Activated CD8-positive, alpha-beta memory T cell treated with anti-CD3 and anti-CD28 coated beads for 36 hours (primary cell): ENCODE data around the gene RASA3. TPM values are rescaled to one million over a fixed set of nuclear protein-coding genes. Genes with fewer than 3 reads are reported as not detected.
"Not testable (repeated sequence)": the region's sequence is repeated elsewhere in the genome, so short reads cannot be mapped to it uniquely, and the experiment has no call there.

Experiments
- CTCF ChIA-PET: fragments of 350-600 bp; sonication (Branson Sonifier 250); formaldehyde crosslinking; loops from one replicate; lab custom pipeline; 2021; ENCODE audit warnings: antibody characterized with exemption; lab: Charles Lee
- POLR2A ChIA-PET: fragments of 350-600 bp; sonication (Branson Sonifier 250); formaldehyde crosslinking; loops from one replicate; lab custom pipeline; 2021; ENCODE audit warnings: antibody characterized with exemption; lab: Charles Lee
- total RNA-seq, 2 experiments: library from RNA; stranded (reverse); gene quantifications; one replicate each; pipeline ENCODE4 v1.2.3, GENCODE V29; 2021

The RASA3 gene, protein sequence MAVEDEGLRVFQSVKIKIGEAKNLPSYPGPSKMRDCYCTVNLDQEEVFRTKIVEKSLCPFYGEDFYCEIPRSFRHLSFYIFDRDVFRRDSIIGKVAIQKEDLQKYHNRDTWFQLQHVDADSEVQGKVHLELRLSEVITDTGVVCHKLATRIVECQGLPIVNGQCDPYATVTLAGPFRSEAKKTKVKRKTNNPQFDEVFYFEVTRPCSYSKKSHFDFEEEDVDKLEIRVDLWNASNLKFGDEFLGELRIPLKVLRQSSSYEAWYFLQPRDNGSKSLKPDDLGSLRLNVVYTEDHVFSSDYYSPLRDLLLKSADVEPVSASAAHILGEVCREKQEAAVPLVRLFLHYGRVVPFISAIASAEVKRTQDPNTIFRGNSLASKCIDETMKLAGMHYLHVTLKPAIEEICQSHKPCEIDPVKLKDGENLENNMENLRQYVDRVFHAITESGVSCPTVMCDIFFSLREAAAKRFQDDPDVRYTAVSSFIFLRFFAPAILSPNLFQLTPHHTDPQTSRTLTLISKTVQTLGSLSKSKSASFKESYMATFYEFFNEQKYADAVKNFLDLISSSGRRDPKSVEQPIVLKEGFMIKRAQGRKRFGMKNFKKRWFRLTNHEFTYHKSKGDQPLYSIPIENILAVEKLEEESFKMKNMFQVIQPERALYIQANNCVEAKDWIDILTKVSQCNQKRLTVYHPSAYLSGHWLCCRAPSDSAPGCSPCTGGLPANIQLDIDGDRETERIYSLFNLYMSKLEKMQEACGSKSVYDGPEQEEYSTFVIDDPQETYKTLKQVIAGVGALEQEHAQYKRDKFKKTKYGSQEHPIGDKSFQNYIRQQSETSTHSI
- total RNA-seq: 10 to 100 TPM; 22.1 to 22.5 TPM

DNA sequence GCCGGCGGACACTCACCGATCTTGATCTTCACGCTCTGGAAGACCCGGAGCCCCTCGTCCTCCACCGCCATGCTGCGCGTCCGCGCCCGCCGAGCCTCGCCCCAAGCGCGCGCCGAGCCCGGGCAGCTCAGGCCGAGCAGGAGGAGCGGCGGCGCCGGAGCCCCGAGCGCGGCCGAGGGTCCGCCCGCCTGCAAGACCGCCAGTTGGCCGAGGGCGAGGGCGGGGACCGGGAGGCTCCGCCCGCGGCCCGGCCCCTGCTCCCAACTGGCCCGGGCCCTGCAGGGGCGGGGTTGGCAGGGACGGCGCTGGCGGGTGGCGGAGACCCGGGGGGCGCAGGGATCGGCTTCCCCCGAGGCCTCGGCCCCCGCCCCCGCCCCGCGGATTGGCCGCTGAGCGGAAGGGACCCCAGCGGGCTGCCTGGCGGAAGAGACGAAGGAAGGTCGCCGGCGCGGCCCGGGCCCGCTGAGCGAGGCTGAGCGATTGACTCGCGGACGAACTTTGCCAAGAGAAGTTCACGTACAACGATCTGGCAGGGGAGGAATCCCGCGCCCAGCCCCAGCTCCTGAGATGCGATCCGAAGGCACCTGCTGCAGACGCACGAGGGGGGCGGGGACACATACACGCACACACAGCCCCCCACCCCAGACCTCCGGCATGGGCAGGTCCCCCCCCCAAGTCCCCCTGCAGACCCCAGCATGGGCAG is at the start of gene RASA3:
Gene RASA3, minus strand, starts transcription at position 205 of the 703 bp plus-strand sequence. Its CDS starts 134 bp downstream, at position 71.
- POLR2A ChIA-PET: no interaction called here
- CTCF ChIA-PET: no interaction called here

DNA sequence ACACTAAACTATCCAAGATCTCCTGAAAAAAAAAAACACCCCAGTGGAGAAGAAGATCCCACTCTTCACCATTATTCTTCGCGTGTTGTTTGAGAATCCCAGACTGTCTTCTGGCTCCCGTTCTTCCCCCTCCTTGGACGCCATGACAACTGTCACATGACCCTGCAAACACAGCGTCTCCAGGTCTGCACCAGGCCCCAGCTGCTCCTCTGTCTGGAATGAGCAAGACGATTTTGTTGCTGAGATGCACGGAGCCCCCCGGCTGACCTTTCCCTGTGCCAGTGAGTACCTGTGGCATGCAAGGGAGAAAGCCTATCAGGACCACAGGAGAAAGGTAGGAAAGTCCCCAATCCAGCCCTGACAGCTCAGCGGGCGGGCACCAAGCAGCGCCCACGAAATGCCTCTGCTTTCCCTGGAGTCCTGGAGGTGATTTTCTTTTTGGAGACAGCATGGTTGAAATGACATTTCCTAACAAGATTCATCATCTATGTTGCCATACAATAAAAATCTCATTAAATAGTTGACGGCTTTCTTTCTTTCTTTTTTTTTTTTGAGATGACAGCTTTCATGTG is 46.8 kb upstream of the RASA3 start, which contains the start of gene CFAP97D2:
Gene CFAP97D2, plus strand, starts transcription at position 171 of the 572 bp plus-strand sequence. Its CDS starts 74 bp downstream, at position 245.
- ChIA-PET CTCF (interaction anchor here (0.8 kb wide), 1 partner anchor 13 kb away, joined by 3 read pairs; no protein-coding TSS in a partner anchor), POLR2A (no interaction called here)

DNA sequence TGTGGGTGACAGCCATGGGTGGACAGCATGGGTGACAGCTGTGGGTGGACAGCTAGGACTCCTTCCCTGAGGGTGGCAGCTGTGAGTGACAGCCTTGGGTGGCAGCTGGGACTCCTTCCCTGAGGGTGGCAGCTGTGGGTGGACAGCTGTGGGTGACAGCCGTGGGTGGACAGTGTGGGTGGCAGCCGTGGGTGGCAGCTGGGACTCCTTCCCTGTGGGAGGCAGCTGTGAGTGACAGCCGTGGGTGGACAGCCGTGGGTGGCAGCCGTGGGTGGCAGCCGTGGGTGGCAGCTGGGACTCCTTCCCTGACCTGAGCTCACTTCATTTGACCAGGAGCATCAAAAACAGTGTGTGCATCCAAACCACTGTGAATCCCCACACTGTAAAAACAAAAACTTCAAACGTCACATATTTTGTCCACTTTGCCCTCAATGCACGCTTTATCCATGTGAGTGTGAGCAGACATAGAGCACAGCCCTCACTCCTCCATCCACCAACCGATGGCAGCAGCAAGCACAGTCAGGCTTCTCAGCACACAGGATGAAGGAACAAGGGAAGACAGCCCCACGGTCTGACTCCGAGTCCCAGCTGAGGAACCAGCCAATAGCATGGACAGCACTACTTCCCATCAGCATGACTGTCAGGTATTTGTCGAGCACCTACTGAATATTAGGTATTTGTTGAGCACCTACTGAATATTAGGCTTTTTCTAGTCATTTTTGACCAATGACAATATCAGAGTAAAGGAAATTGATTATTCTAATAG is 45.0 kb upstream of the RASA3 start:
- CTCF ChIA-PET: no interaction called here
- POLR2A ChIA-PET: no interaction called here

DNA sequence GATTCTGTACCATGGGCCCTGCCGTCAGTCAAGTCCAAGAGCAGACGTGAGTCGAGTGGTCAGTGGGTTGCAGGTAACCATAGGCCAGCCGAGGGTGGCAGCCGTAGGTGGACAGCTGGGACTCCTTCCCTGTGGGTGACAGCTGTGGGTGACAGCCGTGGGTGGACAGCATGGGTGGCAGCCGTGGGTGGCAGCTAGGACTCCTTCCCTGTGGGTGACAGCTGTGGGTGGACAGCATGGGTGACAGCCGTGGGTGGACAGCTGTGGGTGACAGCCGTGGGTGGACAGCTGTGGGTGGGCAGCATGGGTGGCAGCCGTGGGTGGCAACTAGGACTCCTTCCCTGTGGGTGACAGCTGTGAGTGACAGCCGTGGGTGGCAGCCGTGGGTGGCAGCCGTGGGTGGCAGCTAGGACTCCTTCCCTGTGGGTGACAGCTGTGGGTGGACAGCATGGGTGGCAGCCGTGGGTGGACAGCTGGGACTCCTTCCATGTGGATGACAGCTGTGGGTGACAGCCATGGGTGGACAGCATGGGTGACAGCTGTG is 44.0 kb upstream of the RASA3 start:
- POLR2A ChIA-PET, CTCF ChIA-PET: not testable (repeated sequence)

DNA sequence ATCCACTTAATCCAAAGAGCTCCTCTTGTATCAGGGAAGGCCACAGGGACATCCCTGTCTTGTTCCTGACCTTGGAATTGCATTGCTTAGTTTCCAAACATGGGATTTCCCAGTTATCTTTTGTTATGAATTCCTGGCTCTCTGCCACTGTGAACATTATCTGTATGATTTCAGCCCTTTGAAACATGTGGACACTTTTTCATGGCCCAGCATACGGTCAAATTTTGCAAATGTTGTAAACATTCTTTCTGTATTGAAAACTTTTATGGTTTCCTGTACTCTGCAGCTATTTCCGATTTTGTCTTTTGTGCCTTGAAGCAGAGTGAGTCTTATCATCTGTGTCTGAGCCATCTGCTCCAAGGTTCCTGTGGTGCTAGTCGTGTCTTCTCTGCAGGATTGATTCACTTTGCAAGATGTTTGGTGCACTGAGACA is 42.1 kb upstream of the RASA3 start:
- POLR2A ChIA-PET: no interaction called here
- CTCF ChIA-PET: no interaction called here

DNA sequence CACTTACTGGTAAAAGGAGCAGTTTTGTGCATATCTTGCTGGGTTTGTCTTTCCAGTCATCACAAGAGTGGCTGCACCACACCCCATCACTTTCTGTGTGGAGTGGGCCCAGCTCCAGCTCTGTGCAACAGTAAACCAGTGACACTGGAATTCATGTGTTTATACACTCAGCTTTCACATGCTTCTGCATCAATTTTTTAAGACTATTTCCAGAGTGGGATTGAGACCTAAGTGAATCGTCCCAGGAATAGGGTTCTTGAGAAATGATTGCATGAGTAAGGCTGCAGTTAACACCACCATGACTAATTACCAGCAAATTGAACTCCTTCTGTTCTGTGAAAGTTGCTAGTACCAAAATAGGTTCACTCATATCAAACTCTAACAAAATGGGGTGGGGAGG is 41.3 kb upstream of the RASA3 start:
- ChIA-PET POLR2A (no interaction called here), CTCF (interaction anchor here (0.6 kb wide), 1 partner anchor 22 kb away, joined by 4 read pairs; no protein-coding TSS in a partner anchor)

DNA sequence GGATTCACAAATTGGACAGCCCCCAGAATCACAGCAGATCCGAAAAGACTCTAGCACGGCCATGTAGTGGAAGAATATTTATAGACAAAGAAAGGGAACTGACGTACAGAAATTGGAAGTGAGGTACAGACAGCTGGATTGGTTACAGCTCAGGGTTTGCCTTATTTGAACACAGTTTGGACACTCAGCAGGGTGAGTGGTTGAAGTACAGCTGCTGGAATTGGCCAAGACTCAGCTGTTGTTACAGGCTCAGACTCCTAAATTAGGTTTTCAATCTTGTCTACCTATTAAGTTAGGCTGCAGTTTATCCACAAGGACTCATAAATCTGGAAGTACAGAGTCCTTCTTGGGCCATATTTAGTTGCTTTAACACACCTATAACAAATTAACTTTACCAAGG is 40.8 kb upstream of the RASA3 start:
- CTCF ChIA-PET: interaction anchor here (0.6 kb wide), 1 partner anchor 23 kb away, joined by 4 read pairs; no protein-coding TSS in a partner anchor
- POLR2A ChIA-PET: no interaction called here

DNA sequence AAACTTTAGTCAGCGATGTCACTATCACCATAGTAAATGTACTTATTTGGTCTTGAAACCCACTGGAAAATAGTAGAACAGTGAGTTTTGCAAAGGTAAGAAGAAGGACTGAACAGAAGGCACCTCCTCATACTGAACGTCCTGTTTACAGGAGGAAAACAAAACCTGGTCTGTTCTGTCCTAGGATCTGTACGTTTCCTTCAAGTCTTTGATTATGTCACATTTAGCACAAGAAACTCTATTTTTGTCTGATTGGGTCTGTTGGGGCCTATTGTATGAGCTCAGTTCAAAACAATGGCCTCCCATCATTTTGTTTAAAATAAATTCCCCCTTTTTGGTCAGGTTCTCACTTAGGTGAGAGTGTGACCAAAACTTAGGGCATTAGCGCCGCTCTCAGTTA is 35.5 kb upstream of the RASA3 start:
- POLR2A ChIA-PET: no interaction called here
- CTCF ChIA-PET: no interaction called here

DNA sequence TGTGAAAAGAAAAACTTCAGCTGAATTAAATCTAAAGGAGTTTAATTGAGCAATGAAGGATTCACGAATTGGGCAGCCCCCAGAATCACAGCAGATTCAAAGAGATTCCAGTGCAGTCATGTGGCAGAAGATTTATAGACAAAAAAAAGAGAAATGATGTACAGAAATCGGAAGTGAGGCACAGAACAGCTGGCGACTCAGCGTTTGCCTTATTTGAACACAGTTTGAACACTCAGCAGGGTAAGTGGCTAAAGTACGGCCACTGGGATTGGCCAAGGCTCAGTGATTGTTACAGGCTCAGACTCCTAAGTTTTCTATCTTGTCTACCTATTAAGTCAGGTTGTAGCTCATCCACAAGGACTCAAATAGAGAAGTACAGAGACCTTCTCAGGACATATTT is 35.0 kb upstream of the RASA3 start:
- ChIA-PET CTCF (no interaction called here), POLR2A (no interaction called here)

DNA sequence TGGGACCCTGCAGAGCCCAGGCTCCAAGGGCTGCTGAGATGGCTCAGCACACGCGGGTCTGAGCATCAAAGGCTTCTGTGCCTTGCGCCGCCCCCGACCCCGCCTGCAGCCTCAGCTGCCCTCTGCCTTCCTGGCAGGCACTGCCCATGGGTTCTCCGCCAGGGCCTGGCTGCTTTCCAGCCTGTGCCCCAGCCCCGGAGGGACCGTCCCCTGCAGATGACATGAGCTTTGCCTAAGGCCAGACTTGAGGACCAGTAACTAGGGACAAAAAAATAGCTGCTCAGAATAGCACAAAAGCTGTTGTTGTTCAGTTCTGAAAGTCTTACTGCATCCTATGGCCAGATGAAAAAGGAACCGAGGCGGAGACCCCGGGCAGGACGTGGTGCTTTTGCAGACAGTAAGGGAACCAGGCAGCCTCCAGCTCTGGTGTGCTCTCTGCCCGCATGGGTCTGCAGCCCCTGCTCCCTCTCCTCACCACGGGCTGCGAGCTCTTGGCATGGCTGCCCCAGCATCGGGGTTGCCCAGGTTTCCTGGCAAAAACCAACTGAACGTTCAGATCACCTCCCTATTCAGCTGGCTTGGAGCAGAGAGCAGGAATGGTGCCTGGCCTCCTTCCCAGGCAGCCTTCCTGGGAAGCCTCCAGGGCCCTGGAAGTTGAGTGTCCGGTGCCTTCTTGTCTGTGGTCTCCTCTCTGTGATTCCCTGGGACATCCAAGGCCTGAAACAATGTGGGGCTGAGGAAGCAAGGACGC is 34.1 kb upstream of the RASA3 start:
- ChIA-PET POLR2A (no interaction called here), CTCF (interaction anchor here (0.6 to 1.2 kb wide), 3 partner anchors 12 to 213 kb away, joined by 3 to 4 read pairs (median 3); no protein-coding TSS in a partner anchor)

DNA sequence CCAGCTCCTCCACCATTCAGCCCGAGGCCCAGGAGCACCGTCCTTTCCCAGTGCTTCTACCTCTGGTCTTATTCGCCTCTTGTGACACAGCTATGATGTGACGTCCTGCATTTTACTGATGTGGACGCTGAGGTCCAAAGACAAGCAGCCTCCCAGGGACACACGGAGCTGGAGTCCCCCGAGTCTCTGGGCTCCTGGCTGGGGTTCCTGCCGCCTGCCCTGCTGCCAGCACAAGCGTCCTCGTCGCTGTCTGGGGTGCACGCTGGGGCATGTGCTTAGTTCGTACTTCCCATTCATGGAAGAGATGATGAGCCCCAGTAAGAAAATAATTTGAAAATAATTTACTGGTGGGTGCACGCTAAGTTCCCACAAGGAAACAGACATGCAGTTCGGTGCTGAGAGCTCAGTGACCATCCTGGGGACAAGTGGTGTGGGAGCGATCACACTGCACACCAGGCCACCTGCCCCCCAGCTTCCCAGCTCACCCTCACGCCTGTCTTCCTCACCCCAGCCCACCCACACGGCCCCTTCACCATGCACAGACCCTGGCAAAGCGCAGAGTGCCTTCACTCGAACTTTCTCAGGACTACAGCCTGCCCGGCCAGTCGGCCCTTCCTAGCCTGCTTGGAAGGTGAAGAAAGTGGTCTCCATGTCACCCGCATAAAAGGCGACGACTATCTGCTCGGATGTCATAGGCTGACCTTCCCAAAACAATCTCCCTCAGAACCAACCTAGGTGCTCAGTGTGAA is 32.4 kb upstream of the RASA3 start:
- POLR2A ChIA-PET: no interaction called here
- CTCF ChIA-PET: no interaction called here

DNA sequence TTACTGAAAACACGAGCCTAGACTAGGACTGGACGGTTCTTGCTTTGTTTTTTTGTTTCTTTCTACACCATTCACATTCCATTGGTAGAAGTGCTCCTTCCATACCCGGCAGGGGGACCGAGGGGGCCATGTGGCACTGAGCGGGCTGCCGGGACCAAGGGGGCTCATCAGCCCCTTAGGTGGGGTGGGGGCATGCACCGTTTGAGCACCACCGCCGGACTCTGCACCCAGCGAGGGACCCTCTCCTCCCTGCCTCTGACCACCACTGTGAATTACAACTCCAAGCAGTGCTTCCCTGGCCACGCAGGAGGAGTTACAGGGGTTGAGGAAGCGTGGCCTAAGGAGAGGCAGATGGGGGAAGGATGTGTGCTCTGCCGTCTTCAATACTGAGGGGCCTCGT is 31.6 kb upstream of the RASA3 start:
- POLR2A ChIA-PET: no interaction called here
- CTCF ChIA-PET: no interaction called here

DNA sequence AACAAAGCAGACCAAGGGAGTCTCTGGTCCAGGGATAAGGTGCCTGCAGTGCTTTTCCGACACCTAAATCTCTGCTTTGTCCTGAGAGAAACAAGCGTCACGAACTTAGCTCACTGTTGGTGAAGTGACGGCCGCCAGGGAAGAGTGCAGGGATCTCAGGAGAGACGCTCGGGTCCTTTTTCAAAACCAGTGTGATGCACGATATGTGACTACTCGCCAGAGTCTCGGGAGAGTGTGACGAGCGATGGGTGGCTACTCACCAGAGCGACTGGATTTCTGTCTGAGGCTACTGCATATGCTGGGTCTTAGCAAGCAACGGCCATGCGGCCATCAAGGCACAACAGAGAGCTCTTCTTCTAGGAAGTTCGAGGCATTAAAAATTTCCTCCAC is 30.1 kb upstream of the RASA3 start:
- ChIA-PET CTCF (interaction anchor here (1.2 to 1.6 kb wide), 3 partner anchors 14 to 62 kb away, joined by 4 to 6 read pairs (median 5); no protein-coding TSS in a partner anchor), POLR2A (no interaction called here)

DNA sequence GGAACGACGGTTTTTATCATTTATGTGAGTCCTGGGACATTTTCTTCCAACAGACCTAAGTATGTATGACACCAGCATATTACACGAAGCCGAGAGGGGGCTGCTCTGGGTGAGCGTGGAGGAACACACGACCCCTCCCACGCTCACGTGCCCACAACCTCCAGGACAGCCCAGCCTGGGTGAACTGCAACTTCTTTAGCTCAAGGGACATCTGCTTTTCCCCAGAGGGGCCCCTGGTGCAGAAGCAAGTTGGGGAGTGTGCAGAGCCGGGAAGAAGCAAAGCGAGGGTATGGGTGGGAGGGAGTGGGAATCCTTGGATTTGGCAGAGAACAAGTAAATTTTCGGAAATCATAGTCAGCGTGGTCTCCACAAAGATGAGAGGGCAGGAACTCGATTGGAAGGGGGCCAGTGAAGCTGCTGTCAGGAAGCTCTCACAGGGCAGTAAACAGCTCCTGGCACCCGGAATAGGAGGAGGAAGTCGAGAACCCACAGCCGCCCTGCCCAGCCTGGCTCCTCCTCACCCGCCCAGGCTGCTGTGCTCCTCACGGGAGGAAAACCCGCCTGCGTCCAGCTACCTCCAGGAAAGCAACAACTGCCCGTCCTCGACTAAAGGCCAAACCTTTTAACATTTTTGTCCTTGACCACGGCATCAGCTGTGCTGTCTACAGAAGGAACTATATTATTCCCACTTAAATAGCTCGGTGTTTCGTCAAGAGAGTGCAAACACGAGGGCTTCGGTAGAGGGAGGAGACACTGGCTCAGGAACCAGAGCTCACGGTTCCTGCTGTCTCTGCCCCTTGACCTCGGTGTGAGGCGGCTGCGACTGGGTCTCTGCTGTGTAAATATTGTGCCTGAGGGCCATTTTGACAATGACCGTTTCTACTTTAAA is 29.5 kb upstream of the RASA3 start:
- CTCF ChIA-PET: interaction anchor here (0.8 to 1.6 kb wide), 5 partner anchors 11 to 63 kb away, joined by 3 to 6 read pairs (median 4); no protein-coding TSS in a partner anchor
- POLR2A ChIA-PET: no interaction called here

DNA sequence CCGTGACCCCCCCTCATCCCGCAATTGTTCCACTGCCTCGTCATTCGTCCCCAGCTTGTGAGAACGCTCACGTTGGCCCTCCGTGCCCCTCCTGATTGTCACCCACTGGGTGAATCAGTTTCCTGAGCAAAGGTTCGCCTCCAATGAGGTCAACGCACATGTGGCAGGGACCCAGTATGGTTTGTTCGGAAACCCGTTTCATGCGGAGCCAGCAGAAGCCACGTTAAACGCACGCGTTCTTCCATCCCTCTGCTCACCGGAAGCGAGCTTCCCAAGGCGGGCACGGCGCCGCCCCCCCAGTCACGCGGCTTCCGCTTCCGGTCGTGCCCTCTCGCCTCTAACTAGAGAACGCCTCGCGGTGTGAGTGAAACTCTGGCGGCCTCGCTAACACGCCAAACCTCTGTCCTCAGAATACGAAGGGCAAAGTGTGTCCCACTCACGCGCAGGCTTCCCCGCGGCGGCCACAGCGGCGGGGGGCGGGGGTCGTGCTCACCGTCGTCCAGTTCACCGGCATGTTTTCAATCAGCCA is 28.7 kb upstream of the RASA3 start:
- CTCF ChIA-PET: interaction anchor here (0.8 to 1.6 kb wide), 5 partner anchors 11 to 63 kb away, joined by 3 to 6 read pairs (median 4); no protein-coding TSS in a partner anchor
- POLR2A ChIA-PET: no interaction called here
